HG03139 (cell line): ENCODE data around the gene C20orf204.

Source experiments
- ATAC-seq: cut with Tn5 transposase; IDR thresholded peaks from one replicate; pipeline ENCODE4 v1.9.1; 2021; ENCODE audit not compliant: unreplicated experiment

C20orf204 gene

DNA sequence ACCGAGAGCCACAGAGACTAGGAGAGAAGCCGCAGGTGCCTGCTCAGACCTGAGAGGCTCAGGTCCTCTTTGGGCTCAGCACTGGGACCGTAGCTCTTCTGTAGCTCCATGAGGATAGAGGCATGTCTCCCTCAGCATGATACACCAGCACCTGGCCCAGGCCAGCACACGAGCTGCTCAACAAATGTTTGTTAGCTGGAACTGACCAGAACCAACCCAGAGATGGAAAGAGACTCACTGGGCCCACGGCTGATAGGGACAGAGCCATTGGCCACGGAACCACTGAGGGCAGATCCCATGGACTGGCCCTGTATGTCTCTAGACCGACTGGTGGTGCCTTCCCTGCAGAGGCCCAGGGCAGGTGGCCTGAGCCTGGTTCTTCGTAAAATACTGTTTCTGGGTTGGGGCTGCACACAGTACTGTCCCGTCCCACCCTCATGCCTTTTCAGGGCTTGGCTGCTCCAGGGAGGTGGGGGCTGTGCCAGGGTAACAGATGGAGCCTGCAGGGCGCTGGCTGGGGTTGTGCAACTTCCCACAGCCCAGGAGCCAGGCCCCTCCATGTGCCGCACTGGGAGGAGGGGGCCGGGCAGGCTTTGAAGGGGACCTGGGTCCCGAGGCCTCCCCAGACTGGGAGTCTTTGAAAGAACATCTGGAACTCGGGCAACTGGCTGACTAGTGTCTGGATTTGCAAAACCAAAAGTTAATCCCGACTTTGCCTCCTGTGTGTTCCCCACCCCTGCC is 5.2 kb downstream of the C20orf204 start:
- no peak for ATAC-seq

DNA sequence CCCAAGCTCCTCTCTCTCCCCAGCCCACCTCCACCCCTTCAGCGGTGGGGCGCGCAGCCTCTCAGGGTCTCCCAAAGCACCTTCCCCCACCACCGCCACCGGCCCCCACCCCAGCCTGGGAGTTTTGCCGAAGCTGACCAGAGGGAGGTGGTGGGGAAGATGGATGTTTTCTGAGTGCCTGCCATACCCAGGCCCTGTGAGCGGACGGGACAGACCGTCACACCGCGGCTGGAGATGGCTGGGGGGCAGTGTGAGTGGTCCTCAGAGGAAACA is 5.7 kb downstream of the C20orf204 start:
- ATAC-seq: no peak

DNA sequence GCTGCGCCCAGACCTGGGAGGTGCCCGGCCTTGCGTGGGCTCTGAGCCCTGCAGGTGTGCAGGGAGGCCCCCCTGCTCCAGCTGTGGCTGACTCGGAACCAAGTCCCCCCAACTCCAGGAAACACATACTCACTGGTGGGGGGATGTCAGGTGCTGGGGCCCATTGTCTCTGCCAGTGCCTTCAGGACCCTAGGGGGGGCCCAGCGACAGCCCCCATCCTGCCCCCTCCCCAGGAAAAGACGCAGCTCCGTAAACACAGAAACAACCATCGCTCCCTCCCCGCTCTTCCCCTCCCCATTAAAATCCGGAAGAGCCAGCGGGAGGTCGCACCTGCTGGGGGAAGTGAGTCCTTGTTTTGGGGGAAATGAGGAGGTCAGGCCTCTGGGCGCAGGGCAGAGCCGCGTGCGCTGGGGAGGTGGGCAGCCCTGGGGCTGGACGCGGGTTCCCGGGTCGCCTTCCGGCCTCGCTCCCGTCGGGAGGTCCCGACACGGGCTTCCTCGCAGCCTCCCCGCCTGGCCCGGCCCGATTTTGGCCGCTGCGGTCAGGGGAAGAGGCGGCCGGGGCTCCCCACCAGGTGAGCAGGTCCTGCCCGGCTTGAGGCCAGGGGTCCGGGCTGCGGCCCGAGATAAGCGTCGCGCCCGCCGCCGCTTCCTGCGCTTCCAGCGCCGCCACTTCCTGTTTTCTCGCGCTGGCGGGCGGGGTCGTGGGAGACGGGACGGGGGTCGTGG is 6.2 kb downstream of the C20orf204 start:
- no peak for ATAC-seq

DNA sequence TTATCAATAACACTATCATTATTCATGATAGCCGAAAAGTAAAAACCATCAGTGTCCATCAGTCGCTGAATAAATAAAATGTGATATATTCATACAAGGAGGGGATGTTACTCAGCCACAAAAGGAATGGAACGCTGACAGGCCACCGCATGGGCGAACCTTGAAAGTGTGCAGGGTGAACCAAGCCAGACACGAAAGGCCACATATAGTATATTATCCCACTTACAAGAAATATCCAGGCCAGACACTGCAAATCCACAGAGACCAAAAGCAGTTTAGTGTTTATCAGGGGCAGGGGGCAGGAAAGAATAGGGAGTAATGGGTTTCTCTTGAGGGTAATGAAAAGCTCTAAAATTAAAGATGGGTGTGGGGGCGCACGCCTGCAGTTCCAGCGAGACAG is 7.8 kb downstream of the C20orf204 start:
- no peak for ATAC-seq

DNA sequence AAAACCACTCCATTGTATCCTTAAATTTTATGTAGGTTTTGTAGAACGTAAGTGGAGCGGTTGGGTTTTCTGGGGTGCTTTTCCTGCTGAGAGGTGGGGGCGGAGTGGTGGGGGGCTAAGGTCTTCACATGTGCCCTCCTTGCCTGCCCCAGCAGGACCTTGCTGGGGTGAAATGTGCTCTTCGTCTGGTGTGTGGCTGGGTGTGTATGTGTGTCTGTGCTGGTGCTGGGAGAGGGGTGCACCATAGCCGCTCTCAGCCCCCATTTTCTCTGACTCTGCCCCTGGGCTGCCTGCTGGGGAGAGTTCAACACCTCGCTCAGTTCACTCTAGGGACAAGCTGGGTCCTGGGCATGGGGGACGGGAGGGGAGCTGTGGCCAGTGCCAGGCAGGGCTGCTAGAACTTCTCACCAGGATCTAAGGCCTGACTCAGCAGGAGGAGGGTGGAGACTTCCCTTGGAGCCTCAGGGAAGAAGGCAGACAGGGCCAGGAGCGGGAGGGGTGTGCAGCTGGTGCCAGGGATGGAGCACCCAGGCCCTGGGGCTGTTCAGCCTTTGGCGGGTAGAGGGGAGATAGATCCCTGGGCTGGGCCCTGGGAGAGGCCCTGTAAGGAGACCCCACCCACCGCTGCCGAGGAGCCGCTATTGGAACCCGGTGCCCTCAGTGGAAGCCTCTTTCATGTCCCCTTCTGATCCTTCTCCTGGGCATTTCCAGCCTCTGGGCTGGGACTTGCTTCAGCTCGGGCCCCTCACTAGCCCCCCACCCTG is 8.7 kb downstream of the C20orf204 start:
- no peak for ATAC-seq

DNA sequence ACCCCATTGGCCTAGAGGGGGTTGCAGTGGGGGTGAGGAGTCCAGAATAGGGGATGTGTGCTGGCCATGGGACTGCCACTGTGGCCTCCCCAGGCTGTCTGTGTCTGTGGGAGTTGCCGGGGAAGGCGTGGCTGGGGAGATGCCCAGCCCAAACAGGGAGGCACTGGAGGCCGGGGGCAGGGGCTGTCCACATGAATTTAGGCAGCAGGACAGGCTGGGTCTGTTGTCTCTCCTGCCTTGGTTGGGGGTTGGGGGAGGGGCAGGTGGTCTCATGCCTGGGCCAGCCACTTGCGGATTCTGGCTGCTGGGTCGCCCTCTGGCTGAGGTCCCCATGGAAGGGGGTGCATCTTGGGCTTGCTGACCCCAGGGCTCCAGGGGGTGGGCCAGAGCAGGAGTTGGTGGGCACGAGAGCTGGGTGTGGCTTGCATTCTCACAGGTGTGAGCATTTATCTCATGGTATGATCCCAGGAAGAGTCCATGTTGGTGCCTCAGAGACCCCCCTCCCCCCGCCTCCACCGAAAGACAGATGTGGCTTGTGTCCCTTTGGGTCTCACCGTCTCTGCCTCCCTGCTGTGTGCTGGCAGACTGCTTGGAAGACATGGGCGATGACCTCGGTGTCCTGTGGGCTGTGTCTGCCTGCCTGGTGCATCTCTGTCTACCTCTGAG is 9.5 kb downstream of the C20orf204 start:
- no peak for ATAC-seq

DNA sequence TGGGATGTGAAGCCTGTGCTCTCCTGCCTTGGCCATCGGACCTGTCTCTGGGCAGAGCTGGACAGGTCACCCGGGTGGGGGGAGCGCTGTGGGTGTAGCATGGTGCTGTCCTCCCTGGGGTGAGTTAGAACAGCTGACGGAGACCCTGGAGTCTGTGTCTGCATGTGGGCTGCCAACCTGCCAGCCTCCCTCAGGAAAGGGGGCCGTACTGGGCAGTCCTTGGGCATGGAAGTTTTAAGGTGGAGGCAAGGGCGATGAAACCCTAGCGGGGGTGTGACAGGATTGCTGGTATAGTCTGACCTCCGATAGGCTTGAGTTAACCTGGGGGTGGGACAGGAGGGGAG is 11.0 kb downstream of the C20orf204 start:
- no peak for ATAC-seq

DNA sequence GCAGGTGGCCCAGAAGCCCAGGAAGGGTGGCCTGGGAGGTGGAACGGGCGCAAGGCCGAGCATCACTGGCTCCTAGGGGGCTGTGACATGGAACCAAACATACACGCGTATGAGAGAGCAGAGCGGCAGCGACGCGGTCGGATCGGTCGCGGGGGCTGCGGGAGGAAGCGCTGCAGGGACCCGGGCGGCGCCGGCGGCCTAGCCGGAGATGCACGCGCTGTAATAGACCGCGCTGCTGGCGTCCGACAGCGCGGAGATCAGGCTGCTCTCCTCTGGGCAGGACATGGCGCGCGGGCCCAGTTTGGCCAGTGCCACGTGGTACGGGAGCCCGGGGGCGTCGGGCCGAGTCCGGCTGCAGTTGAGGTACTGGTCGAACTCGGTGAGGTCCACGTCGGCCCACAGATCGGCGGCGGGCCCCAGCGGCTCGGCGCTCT is 12.0 kb downstream of the C20orf204 start:
- no peak for ATAC-seq

DNA sequence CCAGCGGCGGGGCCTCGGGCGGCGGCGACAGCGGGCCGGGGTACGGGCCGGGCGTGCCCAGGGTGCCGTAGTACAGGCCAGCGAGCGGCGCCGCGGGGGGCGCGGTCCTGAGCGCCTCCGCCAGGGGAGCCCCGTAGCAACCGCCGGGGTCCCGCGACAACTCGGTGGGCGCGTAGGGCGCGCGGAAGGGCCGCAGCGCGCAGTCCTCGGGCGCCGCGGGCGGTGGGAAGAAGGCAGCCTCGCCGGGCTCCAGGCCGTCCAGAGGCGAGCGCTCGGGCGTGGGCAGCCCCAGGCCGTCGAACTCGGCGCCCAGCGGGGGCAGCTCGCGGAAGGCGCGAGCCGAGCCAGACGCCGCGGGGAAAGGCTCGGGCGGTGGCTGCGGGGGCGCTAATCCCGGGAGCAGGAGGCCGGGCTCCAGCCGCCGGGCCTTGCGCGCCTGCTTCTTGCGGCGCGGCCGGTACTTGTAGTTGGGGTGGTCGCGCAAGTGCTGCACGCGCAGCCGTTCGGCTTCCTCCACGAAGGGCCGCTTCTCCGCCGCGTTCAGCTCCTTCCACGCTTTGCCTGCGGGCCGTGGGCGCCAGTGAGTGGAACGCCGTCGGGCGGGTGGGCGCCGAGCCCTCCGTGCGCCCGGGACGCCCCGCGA is 12.5 kb downstream of the C20orf204 start:
- ATAC-seq: no peak

DNA sequence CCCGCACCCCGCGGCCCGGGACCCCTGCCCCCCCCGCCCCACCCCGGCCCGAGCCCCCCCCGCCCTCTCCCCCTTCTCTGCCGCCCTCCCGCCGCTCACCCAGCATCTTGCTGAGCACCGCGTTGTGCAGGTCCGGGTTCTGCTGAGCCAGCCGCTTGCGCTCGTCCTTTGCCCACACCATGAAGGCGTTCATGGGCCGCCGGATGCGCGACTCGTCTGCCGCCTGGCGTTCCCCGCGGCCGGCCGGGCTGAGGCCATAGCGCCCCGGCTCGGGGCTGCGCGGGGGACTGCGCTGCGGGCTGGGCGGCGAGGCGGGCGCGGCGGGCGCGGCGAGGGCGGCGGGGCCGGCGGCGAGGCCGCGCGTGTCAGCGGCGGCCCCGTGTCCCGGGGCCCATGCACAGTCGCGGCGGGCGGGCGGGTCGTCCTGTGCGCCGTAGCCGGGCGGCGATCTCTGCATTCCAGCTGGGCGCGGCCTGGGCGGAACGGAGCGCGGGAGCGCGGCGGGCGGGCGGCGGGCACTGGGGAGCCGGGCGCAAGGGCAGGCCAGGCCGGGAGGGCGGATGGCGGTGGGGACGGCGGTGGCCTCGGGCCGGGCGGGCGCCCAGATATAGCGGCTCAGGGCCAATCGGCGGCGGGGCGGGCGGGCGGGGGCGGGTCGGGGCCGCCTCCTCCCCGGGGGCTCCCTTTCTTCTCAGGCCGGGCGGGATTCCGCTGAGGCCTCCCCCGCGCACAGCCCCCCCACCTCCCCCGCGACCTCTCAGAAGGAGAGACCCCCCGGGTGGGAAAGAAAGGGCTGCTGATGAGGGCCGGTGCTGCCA is 13.3 kb downstream of the C20orf204 start, which contains the start of gene SOX18:
SOX18 (minus strand) TSS at position 580 of the 818 bp plus-strand sequence; CDS start at position 457, 123 bp downstream.
- no peak for ATAC-seq

DNA sequence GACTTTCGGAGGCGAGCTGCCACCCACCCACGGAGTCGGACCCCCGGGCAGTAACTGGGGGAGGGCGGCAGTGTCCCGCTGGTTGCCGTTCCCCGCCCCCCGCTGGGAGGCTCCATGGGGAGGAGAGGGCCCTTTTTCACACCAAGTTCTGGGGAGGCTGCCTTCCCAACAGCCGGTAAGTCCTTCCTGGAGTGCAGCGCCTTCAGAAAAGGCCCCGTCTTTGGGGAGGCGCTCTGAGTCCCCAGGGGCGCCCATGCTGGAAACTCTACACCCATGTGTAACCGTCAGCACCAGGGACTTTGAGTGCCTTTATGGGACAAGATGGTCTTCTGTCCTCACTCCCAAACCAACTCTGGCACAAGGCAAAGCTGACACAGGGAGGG is 13.9 kb downstream of the C20orf204 start:
- ATAC-seq: no peak

DNA sequence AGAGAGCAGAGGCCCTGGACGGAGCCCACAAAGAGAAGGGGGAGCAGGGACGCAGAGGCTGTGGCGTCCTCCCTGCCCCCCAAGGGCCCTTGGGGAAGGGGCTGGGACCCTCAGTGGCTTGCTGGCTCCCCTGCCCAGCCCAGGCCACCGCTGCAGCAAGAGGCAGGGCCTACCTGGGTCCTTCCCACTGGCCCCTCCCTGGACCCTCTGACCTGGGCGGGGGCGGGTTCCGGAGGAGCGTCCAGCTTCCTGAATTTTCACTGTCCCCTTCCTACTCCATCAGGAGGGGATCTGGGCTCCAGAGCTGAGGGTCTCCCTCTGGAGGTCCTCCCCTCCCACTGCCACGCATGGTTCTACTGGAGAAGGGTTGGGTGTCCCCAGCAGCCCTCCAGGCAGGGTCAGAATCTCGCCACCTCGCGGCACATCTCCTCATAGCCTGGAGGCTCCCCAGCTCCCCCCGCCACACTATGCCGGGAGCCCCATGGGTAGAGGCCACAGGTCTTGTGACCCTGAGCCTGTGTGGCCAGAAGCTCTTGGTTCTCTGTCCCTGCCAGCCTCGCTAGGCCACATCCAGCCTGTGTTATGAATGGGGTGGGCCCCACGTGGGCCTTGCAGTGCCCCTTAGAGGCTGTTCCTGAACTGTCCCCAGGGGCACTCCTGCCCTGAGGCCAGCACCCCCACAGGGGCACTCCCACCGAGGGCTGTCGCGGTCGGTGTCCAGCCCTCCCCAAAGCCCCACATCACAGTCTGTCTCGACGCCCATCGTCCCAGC is 14.5 kb downstream of the C20orf204 start:
- no peak for ATAC-seq

DNA sequence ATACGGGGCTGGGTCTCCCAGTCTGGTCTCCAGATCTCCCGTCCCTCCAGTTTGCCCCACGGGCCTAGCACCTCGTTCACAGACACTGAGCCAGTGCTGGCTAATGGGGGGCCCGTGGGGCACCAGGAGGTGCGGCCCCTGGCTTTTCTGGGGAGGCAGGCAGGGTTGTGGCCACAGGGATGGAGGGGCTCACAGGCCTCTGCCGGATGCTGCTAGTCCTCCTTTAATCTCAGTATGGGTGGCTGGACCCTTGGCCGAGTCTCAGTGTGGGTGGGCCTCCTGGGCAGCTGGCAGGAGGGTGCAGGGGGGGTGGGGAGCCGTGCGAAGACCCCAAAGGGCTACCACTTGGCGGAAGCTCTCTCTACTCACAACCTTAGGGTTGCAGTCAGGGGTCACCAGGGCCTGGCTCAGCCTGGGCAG is 15.1 kb downstream of the C20orf204 start:
- ATAC-seq: no peak

DNA sequence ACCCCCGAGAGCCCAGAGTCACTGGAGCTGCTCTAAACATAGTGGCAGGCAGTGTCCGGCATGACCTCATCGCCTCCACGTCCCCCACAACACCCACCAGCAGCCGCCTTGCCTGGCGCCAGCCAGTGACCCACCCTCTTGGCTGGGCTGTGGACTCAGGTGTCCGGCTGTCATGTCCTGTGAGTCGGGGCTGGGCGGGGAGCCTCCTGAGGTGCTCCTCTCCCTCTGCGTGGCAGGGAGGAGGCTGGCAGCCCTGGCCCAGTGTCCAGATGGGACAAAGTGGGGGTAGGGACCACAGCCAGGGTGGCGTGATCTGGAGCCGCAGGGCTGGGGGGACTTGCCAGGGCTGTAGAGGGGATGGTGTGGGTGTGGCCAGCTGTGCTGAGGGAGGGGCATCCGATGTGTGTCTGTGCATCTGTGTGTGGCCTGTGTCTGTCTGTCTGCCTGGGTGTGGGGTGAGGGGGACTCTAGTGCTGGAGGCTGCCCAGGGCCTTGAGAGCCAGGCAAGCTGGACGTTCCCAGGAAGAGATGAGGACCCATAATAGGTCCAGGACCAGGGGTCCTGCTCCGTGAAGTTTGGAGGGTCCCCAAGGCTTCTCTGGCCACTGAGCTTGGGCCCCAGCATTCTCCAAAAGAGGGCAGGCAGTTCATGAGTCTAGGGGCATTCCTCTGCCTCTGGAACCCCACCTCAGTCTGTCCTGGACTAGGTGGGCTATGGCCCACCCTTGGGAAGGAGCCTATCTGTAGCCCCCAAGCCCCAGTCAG is 15.8 kb downstream of the C20orf204 start:
- ATAC-seq: no peak

DNA sequence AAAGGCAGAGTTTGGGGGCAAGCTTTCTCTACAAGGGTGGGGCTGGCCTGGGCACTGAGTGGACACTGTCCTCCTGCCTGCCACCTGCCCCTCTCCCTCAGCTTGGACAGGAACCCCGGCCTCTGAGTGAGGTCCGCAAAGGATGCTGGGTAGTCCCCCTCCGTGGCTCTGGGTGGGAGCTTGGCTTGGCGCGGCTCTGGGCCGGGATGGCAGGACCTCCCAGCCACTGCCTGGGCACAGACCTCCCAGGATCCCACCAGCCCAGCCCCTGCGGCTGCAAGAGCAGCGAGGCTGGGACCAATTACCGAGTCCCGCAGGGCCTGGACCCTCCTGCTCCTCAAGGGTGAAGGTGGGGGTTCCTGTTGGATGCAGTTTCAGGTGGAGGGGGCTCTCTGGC is 16.3 kb downstream of the C20orf204 start:
- no peak for ATAC-seq

DNA sequence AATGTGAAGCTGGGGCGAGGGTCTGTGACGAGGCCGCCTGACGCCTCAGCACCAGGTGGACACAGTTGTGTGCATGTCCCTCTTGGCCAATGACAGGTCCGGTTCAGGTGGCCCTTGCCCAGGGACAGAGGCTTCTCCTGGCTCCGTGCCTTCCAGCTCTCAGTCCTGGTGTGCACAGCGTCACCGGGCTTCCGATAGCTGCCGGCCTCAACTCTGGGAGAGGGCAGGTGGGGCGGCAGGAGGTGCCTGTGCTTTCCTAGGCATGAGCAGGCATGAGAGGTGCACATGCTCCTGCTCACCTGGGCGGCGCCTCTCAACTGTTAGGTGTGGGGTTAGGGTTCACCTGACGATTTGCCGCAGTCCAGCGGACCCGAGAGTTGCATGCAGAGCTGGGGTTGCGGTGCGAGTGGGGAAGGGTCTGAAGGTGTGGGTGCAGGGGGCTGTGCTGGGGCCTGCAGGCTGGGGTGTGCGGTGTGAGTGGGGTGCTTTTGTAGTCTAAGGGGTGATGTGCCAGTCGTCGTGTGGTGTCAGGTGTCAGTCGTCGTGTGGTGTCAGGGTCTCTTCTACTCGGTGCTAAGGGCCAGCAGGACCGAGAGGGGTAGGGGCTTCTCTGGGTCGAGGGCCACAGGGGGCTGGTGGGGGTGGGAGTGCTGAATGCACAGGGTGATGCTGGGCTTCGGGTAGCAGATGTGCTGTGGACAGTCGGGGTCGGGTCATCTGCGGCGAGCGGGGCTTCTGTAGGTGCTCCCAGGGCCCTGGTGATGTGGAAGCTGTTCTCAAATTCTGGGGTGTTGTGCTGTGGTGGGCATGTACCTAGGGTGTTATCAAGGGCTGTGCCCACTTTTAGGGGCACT is 17.2 kb downstream of the C20orf204 start:
- no peak for ATAC-seq

DNA sequence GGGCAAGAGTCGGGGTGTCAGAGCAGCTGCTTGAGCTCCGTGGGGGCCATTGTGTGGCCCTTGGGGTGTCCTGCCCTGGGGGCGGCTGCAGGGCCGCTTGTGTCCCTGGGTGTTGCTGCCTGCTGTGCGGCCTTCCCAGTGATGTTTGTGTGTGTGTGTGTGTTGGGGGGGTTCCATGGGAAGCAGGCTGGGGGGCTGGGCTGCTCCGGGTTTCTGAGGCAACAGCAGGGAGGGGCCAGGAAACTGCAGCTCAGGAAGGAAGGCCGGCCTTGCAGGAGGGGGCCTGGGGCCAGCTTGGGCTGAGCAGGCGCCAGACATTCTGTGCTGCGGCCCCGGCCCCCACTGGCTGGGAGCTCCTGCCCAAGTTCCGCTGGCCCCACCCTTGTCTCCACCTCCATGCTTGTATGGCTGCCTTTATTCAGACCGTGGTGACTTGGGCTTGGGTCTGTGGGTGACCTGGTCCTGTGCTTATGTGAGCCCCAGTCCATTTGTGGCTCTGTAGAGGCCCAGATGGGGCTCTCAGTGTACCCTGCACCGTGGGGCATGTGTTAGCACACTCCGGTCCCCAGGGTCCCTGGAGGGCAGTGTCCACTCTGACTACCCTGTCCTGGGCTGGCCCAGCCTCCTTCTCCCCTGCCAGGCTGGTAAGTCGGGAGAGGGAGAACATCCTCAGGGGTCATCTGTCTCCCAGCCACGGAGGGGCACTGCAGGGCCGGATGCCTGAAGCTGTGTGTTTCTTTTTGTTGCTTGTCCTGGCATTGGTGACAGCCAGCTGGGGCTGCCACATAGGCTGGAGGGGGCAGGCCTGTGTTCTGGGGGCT is 18.1 kb downstream of the C20orf204 start:
- ATAC-seq: no peak
